ENCODE measurements around the gene SYTL5.

DNA sequence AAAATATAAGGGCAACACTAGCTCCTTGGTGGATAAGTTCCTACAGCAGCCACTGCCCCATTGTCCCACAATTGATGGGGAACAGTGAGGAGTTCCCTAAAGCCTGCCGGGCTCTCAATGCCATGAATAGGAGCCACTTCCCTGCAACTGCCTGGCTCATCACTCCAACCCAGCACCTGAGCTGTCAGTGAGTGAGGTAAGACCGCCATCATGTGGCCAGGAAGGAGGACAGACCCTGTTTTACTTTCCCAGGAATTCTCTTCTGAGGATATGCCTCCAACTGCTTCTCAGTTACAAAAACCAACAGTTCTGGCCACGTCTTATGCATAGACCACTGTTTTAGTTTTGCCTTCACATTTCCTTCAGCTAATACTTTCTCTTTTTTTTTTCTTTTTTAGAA lies 168.8 kb downstream of the SYTL5 start:
- TF ChIP-seq CTCF (IDR thresholded peaks at IDR 0.05) (peak; percentile 74), ZFX (IDR thresholded peaks at IDR 0.05; ENCODE audit: borderline replicate concordance) (no peak)
